HG03354 (cell line): ENCODE measurements around the gene IFRD2.
"Not testable (repeated sequence)": the region's sequence is repeated elsewhere in the genome, so short reads cannot be mapped to it uniquely, and the experiment has no call there.

ENCODE experiments used
- ATAC-seq: cut with Tn5 transposase; IDR thresholded peaks from one replicate; pipeline ENCODE4 v1.9.1; 2021; ENCODE audit warnings: mild to moderate bottlenecking; ENCODE audit not compliant: unreplicated experiment, poor library complexity, severe bottlenecking

The IFRD2 gene

DNA sequence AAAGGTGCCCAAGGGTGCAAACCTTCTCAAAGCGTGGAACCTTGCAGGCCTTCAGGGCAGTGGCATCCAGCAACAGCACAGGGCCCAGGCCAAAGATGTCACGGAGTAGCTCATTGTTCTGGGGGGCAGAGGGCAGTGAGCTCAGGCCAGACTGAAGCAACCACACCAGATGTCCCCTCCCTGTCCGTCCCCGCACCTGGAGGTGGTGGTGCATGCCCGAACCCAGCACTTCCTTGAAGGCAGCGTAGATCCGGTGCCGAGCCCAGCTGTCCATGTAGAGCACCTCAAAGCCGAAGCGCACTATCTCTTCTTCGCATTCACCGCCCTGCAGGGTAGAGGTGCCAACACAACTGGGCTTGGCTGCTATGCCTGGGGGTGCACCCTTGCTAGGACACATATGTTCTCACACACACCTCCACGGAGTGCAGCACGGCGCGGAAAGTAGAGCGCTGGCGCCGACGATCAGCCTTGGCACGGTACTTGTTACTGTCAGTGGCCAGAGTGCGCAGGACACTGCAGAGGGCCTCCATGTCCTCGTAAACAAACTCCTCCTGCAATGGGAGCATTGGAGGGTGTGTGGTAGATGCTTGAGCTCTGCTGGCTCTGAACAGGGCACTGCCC is 3.7 kb downstream of the IFRD2 start:
- no peak for ATAC-seq

DNA sequence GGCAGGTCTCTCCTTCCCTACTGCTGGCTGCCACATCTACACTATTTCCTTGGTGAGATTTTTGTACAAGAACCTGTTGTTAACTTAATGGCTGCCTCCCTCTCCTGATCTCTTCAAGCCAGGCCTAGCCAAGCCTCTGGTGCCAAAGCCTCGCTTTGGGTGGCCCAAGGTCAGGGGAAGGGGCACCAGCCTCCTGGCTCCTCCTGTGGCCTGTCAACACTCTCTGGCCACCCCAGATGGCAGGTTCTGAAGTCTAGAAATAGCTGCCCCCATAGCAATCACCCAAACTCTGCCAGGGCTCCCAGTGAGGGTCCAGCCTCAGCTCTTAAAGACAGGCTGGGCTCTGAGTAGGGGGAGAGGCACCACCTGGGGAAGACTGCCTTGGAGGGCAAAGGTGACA is 5.0 kb downstream of the IFRD2 start:
- no peak for ATAC-seq

DNA sequence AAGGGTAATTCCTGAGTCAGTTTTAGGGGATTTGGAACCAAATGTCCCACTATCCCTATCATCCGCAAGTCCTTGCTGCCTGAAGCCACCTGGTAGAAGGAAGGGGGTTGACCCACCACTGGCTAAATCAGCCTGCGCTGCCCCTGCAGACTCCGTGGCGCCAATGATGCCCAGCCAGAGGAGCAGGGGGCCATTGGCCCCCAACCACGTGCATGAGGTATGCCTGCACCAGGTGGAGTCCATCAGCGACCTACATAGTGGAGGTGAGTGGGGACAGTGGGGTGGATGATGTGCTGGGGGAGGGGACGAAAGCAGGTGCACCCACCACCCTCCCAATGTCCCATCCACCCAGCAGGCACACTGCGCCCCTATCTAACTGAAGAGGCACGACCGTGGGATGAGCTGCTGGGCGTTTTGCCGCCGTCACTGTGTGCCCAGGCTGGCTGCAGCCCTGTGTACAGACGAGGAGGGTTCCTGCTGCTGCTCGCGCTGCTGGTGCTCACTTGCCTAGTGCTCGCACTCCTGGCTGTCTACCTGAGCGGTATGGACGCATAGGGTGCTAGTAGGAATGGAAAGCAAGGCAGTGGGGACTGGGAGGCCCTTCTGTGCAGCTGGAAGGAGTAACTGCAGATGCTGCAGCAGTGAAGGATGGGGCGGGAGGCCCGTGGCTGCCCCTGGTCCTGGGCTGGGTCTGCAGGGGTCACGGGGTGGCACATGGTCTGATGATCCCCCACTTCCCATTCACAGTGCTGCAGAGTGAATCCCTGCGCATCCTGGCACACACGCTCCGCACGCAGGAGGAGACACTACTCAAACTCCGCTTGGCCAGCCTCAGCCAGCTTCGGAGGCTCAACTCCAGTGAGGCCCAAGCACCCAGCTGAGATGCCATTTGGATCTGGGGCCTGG is 5.7 kb downstream of the IFRD2 start:
- ATAC-seq: no peak

DNA sequence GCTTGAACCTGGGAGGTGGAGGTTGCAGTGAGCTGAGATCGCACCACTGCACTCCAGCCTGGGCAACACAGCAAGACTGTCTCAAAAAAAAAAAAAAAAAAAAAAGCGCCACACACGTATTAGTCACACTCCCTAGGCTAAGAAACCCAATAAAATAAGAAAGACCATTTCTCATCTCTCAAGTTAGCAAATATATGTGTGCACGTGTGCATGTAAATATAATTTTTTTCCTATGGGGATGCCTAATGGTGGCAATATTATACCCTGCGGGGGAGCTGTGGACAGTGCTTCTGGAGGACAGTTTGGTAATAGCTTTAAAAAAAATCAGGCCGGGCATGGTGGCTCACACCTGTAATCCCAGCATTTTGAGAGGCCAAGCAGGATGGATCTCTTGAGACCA is 8.1 kb downstream of the IFRD2 start:
- ATAC-seq: not testable (repeated sequence)

DNA sequence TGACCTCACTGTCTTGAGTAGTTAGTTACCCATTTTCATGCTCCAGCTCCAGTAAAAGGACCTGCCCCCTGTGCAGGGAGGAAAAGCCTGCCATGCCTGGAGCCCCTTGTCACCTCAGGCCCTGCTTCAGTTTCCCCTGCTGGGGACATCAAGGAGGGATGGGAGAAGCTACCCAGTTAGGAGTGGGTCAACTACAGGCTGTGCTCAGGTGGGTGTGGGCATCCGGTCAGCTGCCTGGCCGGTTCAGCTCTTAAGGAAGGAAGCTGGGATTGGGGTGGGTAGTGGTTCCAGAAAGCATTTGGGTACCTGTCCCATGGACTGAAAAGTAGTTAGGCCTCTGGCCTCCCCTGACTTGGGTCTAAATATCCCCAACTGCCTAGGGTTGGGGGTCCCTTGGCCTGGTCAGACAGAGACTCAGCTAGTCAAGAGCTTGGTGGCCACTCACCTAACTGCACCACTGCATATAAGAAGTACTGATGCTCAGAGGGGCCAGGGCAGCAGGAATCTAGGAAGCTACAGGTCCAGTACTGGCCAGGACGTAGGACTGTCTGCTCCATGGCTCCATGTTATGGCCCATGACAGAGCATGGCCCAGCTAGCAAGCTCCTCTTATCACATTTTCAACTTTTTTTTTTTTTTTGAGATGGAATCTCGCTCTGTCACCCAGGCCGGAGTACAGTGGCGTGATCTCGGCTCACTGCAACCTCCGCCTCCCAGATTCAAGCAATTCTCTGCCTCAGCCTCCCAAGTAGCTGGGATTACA is 12.8 kb downstream of the IFRD2 start:
- ATAC-seq: no peak

DNA sequence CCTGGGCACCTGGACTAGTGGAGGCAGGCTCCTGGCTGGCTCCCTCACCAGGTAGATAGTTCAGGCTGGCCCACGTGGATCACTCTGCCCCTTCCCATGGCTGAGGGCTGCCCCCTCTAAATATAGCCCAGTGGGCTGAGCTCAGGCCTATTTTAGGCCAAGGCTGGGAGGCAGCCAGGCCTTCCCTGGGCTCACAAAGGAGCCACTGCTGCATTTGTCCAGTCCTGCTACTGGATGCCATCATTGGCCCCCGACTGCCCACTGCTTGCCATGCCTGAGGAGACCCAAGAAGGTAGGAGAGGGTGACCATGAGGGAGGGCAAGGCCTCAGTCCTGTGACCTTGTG is 13.4 kb downstream of the IFRD2 start, which contains the start of gene LSMEM2:
TSS of gene LSMEM2 (plus strand) at position 208 of the 345 bp plus-strand sequence. CDS start at position 235, 27 bp downstream.
- ATAC-seq: no peak

DNA sequence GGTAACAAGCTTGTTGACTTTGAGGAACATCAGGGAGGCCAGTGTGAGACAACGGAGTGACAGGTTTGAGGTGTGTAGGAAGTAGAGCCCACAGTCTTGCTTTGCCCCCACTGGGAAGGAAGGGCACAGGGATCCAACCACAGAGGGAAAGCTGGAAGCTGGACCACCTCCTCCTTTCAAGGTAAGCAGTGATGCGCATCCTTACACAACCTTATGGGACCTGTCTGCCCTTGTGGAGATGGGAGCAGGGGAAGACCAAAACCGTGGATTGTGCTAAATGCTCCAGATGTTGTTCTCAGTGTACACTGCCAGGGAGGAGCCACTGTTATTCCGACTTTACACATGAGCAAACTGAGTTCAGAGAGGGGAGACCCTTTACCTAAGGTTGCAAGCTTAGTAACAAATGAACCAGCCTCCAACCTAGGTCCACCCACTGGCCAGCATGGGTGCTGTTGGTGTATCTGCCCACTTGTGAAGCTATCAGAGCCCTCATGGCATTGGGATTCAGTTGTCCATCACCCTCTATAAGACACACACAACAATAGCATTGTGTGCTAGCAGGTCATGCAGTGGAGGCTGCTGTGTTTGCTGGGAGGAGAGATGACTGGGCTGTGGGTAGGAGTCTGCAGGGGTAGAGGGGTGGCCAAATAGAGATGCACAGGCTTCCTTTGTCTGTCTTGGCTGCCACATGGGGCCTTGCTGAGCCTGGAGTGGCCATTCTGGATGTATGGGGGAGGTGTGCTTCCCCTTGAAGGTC is 13.9 kb downstream of the IFRD2 start:
- no peak for ATAC-seq

DNA sequence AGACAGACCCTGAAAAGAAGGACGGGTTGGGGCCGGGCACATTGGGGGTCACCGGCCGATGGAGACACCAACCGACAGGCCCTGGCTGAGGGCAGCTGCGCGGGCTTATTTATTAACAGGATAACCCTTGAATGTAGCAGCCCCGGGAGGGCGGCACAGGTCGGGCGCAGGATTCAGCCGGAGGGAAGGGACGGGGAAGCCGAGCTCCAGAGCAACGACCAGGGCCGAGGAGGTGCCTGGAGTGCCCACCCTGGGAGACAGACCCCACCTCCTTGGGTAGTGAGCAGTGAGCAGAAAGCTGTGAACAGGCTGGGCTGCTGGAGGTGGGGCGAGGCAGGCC is 15.5 kb downstream of the IFRD2 start:
- no peak for ATAC-seq

DNA sequence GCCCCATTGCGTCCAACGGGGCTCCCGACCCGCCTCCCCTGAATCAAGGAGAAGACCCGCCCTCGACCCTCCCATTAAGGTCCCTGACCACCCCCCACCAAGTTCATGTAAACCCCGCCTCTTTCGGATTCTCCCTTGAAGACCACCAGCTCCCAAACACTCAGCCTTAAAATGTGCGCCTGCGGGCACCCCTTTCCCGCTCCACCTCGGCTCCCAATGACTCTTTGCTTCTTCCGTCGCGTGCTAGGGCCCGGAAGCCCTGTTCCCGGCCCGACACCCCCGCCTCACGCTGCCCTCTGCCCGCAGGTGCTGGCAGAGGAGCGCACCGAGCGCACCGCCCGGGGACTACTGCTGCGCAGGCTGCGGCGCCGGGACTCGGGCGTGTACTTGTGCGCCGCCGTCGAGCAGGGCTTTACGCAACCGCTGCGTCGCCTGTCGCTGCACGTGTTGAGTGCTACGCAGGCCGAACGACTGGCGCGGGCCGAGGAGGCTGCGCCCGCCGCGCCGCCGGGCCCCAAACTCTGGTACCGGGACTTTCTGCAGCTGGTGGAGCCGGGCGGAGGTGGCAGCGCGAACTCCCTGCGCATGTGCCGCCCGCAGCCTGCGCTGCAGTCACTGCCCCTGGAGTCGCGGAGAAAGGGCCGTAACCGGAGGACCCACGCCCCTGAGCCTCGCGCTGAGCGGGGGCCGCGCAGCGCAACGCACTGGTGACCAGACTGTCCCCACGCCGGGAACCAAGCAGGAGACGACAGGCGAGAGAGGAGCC is 16.1 kb downstream of the IFRD2 start:
- ATAC-seq: no peak

DNA sequence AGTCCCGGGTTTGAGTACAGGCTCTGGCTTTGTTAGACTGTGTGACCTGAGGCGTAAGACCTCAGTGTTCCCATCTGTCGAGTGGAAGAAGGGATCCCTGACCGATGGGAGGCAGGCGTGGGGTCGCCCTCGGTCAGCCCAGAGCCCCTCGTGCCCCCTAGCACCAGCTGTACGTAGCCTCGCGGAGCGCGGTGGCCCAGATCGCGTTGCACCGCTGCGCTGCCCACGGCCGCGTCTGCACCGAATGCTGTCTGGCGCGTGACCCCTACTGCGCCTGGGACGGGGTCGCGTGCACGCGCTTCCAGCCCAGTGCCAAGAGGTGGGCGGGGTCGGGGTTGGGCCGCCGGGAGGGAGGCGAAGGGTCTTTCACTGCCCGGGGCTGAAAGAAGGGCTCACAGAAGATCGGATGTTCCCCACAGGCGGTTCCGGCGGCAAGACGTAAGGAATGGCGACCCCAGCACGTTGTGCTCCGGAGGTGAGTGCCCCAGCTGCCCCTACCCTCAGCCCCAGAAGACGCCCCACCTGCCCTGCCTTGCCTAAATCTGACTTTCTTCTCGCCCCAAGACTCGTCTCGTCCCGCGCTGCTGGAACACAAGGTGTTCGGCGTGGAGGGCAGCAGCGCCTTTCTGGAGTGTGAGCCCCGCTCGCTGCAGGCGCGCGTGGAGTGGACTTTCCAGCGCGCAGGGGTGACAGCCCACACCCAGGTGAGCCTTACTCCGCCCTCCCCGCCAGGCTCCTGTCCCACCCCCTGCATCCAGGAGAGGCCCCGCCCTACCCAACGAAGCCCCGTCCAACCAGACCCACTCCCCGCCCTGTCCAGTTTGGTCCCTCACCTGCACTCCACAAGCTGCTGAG is 16.9 kb downstream of the IFRD2 start:
- no peak for ATAC-seq

DNA sequence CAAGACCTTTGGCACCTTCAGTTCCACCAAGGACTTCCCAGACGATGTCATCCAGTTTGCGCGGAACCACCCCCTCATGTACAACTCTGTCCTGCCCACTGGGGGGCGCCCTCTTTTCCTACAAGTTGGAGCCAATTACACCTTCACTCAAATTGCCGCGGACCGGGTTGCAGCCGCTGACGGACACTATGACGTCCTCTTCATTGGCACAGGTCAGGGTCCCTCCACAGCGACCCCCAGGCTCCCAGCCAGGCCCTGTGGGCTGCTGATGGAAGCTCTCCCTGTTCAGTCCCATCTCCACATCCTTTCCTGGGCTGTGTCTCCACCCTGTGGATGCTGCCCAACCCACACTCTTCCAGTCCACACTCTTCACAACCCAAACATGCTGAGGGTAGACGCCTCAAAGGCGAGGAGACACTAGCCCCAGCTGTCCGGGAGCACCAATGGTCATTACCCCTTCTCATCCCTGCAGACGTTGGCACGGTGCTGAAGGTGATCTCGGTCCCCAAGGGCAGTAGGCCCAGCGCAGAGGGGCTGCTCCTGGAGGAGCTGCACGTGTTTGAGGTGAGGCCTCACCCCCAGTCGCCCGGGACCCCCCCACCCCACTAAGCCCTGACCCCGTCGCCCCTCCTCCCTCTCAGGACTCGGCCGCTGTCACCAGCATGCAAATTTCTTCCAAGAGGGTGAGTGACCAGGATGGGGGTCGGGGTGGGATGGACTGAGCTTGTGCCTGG is 17.7 kb downstream of the IFRD2 start:
- ATAC-seq: no peak

DNA sequence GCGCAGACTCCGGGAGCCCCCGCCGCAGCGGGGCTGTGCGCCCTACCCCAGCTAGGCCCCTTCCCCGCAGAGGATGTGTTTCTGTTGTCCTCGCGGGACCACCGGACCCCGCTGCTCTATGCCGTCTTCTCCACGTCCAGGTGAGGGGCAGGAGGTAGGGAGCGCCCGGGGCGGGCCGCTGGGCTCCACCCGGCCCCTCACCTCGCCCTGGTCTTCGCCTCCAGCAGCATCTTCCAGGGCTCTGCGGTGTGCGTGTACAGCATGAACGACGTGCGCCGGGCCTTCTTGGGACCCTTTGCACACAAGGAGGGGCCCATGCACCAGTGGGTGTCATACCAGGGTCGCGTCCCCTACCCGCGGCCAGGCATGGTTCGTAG is 18.6 kb downstream of the IFRD2 start:
- no peak for ATAC-seq

DNA sequence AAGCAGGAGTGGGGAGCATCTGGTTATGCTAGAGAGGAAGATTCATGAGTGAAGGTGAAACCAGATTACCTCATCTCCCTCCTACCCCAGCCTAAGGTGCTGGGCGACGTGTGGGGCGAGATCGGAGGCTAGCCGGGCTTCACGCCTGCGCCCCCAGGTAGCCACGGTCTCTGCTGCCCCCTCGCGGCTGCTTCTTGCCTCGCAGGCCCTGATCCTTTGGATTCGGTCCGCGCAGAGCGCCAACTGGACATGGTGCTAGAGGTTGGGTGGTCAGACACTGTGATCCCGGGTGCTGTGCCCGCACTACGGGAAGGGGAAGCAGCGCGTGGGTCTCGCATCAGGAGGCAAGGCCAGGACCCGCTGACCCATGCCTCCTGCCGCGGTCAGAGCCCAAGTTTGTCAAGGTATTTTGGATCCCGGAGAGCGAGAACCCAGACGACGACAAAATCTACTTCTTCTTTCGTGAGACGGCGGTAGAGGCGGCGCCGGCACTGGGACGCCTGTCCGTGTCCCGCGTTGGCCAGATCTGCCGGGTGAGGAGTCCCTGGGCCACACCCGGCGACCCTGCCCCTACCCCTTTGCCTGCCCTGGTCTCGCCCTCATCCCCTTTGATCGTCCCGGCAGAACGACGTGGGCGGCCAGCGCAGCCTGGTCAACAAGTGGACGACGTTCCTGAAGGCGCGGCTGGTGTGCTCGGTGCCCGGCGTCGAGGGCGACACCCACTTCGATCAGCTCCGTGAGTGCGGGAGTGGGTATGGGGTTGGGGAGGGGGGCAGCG is 19.1 kb downstream of the IFRD2 start:
- ATAC-seq: peak; percentile 85

DNA sequence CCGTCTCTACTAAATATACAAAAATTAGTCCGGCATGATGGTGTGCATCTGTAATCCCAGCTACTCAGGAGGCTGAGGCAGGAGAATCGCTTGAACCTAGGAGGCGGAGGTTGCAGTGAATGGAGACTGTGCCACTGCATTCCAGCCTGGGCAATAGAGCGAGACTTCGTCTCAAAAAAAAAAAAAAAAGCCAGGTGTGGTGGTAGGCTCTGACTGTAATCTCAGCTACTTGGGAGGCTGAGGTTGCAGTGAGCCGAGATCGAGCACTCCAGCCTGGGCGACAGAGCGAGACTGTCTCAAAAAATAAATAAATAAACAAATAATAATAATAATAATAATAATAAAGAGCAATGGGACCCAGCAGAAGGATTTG is 19.7 kb downstream of the IFRD2 start:
- not testable (repeated sequence) for ATAC-seq

DNA sequence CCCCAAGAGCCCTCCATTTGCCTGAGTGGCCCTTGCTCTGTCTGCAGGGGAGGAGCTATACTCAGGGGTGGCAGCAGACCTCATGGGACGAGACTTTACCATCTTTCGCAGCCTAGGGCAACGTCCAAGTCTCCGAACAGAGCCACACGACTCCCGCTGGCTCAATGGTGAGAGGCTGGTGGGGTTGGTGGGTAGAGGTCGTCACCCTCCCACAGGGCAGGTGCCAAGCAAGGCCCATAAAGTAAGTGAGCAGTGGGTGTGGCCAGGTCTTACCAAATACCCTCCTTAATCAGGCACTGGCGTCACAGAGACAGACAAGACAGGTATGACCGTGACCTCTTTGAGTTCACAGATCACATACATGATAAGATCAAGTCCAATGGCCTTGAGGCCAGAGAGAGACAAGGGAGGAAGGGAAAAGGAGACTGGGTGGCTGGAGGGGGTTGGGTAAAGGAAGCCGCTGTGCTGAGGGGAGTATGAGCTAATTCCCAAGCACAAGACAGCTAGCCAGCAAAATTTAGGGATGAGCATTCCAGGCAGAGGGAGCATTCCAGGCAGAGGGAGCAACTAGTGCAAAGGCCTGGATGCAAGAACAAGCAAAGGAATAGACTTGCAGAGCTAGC is 20.8 kb downstream of the IFRD2 start:
- no peak for ATAC-seq

DNA sequence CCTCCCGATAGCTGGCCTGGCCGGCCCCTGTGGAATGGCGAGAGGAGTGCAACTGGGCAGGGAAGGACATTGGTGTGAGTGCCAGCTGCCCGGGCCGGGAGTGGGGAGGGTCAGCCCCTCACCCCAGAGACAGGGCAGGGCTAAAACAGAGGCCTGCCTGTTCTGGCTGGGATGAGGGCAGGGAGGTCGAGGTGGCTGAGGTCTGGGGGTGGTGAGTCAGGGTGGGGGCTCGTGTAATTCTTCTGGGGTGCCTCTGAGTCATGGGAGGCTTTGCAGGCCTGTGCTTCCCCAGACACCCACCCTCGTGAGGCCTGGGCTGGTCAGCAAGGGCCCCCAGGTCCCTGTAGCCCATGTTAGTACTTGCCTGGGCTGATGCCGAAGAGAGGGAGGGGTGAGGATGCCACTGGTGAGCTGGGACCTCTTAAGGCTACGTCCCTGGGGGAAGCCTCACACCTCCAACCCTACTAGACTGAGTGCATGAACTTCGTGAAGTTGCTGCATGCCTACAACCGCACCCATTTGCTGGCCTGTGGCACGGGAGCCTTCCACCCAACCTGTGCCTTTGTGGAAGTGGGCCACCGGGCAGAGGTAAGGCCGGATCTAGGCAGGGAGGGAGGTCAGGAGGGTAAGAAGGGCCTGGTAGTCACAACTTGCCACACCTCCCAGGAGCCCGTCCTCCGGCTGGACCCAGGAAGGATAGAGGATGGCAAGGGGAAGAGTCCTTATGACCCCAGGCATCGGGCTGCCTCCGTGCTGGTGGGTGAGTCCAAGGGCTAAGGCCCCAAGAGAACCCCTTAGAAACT is 21.6 kb downstream of the IFRD2 start:
- ATAC-seq: no peak
